Measurements from ENCODE around the gene DNAJC17. TPM values are rescaled to one million over a fixed set of nuclear protein-coding genes. Genes with fewer than 3 reads are reported as not detected.
A peak's percentile ranks its signal among the peaks of the same experiment; 100 is the strongest.

DNAJC17 gene
- total RNA-seq, 1 experiment from 2014 or later, result 53.3 TPM

GRCh38 chr15:40852529-40852928, 45.3 kb upstream of the DNAJC17 start:
- H4K20me1 ChIP-seq (ENCODE audit: low read length), result peaks cover 8% of the 10 kb centered on the region; the same call in 1 of the 2 replicates
- no peak overlapping the region for H2AFZ ChIP-seq (ENCODE audit: low read length)
- ChIA-PET CTCF (interaction anchor here (0.7 to 1.0 kb wide), 2 partner anchors 38 to 106 kb away, joined by 6 to 10 read pairs; no protein-coding TSS in a partner anchor), POLR2A (ENCODE audit: unreplicated experiment) (no interaction called here)
- H3F3A ChIP-seq (ENCODE audit: low read length, unreplicated experiment), result peaks cover 9% of the 10 kb centered on the region
- no peak for DNase-seq
- H3K27ac ChIP-seq (ENCODE audit: low read length), result no peak overlapping the region
- H3K27me3 ChIP-seq (ENCODE audit: low read length), result no peaks in the 10 kb centered on the region
- no peaks in the 10 kb centered on the region for H3K9me3 ChIP-seq (ENCODE audit: low read length)
- H3K4me2 ChIP-seq (ENCODE audit: low read length), result no peak overlapping the region
- BruUV-seq (replicated peaks), result no TSS peak
- H3K9me2 ChIP-seq (replicated peaks; ENCODE audit: low read length), result no peaks in the 10 kb centered on the region
- no peak for TF ChIP-seq EZH2phosphoT487 (IDR thresholded peaks at IDR 0.05; ENCODE audit: borderline replicate concordance, low read length)
- TF ChIP-seq, protein P1, sequence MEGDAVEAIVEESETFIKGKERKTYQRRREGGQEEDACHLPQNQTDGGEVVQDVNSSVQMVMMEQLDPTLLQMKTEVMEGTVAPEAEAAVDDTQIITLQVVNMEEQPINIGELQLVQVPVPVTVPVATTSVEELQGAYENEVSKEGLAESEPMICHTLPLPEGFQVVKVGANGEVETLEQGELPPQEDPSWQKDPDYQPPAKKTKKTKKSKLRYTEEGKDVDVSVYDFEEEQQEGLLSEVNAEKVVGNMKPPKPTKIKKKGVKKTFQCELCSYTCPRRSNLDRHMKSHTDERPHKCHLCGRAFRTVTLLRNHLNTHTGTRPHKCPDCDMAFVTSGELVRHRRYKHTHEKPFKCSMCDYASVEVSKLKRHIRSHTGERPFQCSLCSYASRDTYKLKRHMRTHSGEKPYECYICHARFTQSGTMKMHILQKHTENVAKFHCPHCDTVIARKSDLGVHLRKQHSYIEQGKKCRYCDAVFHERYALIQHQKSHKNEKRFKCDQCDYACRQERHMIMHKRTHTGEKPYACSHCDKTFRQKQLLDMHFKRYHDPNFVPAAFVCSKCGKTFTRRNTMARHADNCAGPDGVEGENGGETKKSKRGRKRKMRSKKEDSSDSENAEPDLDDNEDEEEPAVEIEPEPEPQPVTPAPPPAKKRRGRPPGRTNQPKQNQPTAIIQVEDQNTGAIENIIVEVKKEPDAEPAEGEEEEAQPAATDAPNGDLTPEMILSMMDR (conservative IDR thresholded peaks at IDR 0.05; ENCODE audit: low read depth, low read length), result no peak
- TF ChIP-seq EZH2 (IDR thresholded peaks at IDR 0.05; ENCODE audit: low read length, unreplicated experiment), result no peak
- H3K4me3 ChIP-seq (ENCODE audit: low read length), result no peak overlapping the region
- ATAC-seq, result peak; percentile 10; the same call in 1 of the 2 replicates
- H3K36me3 ChIP-seq (ENCODE audit: low read depth, low read length), result peaks cover 41% of the 10 kb centered on the region; the same call in 1 of the 2 replicates
- H3K9ac ChIP-seq (ENCODE audit: low read length), result no peak overlapping the region
- H3K4me1 ChIP-seq (ENCODE audit: insufficient read depth, low read length), result peaks cover 25% of the 10 kb centered on the region
- intact Hi-C loops (cut with micrococcal nuclease), result no loop called here
- H3K79me2 ChIP-seq (ENCODE audit: low read length), result peaks cover 41% of the 10 kb centered on the region

GRCh38 chr15:40850576-40851112, 43.4 kb upstream of the DNAJC17 start:
- no peak overlapping the region for H3K27ac ChIP-seq (ENCODE audit: low read length)
- peaks cover 25% of the 10 kb centered on the region for H3K4me1 ChIP-seq (ENCODE audit: insufficient read depth, low read length)
- TF ChIP-seq EZH2phosphoT487 (IDR thresholded peaks at IDR 0.05; ENCODE audit: borderline replicate concordance, low read length) (no peak), EZH2 (IDR thresholded peaks at IDR 0.05; ENCODE audit: low read length, unreplicated experiment) (no peak)
- TF ChIP-seq, protein P1 (conservative IDR thresholded peaks at IDR 0.05; ENCODE audit: low read depth, low read length), result no peak
- H3K4me3 ChIP-seq (ENCODE audit: low read length), result no peak overlapping the region
- ATAC-seq (no peak), DNase-seq (no peak)
- H3K79me2 ChIP-seq (ENCODE audit: low read length), result peaks cover 58% of the 10 kb centered on the region
- no peaks in the 10 kb centered on the region for H3K27me3 ChIP-seq (ENCODE audit: low read length)
- peaks cover 19% of the 10 kb centered on the region; the same call in 1 of the 2 replicates for H4K20me1 ChIP-seq (ENCODE audit: low read length)
- H3K4me2 ChIP-seq (ENCODE audit: low read length), result no peak overlapping the region
- ChIA-PET POLR2A (ENCODE audit: unreplicated experiment) (no interaction called here), CTCF (interaction anchor here (0.5 kb wide), 1 partner anchor 43 kb away, joined by 4 read pairs; no protein-coding TSS in a partner anchor)
- H3F3A ChIP-seq (ENCODE audit: low read length, unreplicated experiment), result no peaks in the 10 kb centered on the region
- H3K36me3 ChIP-seq (ENCODE audit: low read depth, low read length), result peaks cover 28% of the 10 kb centered on the region; the same call in 1 of the 2 replicates
- no peaks in the 10 kb centered on the region for H3K9me3 ChIP-seq (ENCODE audit: low read length)
- H3K9me2 ChIP-seq (replicated peaks; ENCODE audit: low read length), result no peaks in the 10 kb centered on the region
- no peak overlapping the region for H2AFZ ChIP-seq (ENCODE audit: low read length)
- no peak overlapping the region for H3K9ac ChIP-seq (ENCODE audit: low read length)
- BruUV-seq (replicated peaks), result no TSS peak
- intact Hi-C loops (cut with micrococcal nuclease), result no loop called here

All from PC-3 (cell line).